Transverse colon (tissue), 4 donors: ENCODE results near the gene RPS15.

Experiments used
- EP300 ChIP-seq: sonication (generic); formaldehyde crosslinking; IDR thresholded peaks from one replicate; pipeline ENCODE4 v1.6.1; 2017; ENCODE audit warnings: antibody characterized with exemption, low read depth
- POLR2A ChIP-seq: fragments of 450-650 bp; IDR thresholded peaks from one replicate; pipeline ENCODE4 v1.6.1; 2016; ENCODE audit warnings: antibody characterized with exemption, mild to moderate bottlenecking, moderate library complexity
- POLR2AphosphoS5 ChIP-seq, 3 donors: sonication (generic); formaldehyde crosslinking; IDR thresholded peaks; one replicate each; pipeline ENCODE4 v1.6.1; 2016; ENCODE audit warnings: antibody characterized with exemption in 3 of 3
- TF ChIP-seq, protein P1 (sequence below), 5 experiments: fragments of 200-600 bp in 3 of 5; fragments of 450-650 bp in 2 of 5; sonication (generic) in 3 of 5; IDR thresholded peaks; 1 replicate in 2 of 5; 2 replicates in 3 of 5; pipeline ENCODE4 v1.5.1; 2016 to 2017; ENCODE audit warnings: antibody characterized with exemption in 5 of 5, inconsistent platforms in 3 of 5, mild to moderate bottlenecking in 2 of 5, moderate library complexity in 1 of 5

DNA sequence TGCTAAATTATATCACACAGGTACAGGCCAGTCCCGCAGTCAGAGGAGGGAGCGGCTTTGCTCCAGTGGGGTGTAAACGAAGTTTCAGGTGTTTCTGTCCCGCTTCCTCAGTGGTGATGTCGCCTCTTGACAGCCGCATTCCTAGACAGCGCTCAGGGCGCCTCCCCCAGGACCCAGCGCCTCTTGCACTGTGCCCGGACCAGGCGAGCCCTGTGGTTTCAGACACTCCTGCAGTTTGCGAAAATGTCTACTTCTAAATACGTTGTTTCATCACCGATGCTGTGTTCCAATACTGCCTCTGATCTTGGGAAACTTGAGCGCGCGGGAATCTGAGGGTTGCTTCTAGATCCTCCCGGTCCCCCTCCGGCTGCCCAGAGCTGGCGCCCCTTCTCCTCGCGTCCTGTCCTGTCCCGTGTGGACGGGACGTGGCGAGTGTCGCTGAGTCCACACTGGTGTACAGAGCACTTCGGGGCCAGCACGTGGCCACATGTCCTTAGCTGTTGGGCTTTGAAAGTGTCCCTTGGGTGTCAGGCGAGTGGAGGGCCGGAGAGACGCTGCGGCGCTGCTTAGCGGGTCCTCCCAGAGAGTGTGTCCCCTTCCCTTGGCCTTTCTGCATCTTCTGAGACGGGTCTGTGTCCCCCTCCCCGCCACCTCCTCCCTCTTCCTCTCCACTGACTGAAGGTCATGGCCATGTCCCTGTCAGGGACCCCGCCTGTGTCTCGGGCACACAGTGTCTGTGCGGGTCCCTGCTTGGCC is 14.6 kb upstream of the RPS15 start:
- TF ChIP-seq, protein P1, sequence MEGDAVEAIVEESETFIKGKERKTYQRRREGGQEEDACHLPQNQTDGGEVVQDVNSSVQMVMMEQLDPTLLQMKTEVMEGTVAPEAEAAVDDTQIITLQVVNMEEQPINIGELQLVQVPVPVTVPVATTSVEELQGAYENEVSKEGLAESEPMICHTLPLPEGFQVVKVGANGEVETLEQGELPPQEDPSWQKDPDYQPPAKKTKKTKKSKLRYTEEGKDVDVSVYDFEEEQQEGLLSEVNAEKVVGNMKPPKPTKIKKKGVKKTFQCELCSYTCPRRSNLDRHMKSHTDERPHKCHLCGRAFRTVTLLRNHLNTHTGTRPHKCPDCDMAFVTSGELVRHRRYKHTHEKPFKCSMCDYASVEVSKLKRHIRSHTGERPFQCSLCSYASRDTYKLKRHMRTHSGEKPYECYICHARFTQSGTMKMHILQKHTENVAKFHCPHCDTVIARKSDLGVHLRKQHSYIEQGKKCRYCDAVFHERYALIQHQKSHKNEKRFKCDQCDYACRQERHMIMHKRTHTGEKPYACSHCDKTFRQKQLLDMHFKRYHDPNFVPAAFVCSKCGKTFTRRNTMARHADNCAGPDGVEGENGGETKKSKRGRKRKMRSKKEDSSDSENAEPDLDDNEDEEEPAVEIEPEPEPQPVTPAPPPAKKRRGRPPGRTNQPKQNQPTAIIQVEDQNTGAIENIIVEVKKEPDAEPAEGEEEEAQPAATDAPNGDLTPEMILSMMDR (IDR thresholded peaks at IDR 0.05) = no peak
- TF ChIP-seq EP300 (no peak), POLR2AphosphoS5 (IDR thresholded peaks at IDR 0.05) (no peak), POLR2A (no peak)
